Measurements from ENCODE around the gene RYR2.

DNA sequence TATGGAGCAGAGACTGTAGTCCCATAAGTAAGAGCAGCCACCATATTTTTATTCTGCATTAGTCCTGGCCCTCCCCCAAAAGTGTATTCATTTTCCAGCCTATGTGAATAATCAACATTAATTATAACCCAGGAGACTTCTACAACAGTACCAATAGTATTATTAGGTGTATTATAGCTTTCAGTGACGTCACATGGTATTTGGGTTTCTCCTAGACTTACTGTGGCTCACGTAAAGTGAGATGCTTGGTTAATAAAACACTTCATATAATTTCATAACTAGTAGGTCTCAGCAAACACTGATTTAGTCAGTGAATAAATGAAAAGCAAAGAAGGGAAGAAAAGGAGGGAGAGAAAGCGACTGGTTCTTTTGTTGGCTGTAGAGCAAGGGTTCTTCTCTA, 762.5 kb downstream of the RYR2 start:
- TF ChIP-seq POLR2A (IDR thresholded peaks at IDR 0.05; ENCODE audit: low read depth, low read length) (no peak), POLR2AphosphoS5 (IDR thresholded peaks at IDR 0.05; ENCODE audit: low read depth, low read length) (no peak)
